ENCODE measurements around the gene CILP2.

Gene CILP2

DNA sequence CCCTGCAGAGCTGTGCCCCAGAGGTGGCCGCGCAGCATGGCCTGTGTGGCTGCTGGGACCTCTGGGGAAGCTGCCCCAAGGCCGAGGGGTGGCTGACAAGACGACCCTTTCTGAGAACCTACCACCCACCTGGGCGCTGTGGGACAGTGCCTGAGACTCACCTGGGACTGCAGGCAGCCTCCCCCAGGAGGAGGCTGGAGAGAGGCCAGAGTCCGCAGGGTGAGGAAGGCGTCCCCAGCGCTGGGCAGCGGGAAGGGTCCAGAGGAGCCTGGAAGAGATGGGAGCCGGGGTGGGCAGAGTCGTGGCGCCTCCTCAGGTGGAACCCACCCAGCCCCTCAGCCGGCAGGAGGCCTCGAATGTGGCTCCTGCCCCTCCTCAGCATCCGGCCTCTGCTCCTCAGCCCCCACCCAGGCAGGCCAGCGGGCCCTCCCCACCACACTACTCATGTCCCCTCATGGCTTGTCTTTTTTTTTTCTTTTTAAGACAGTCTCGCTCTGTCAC, 25.3 kb downstream of the CILP2 start:
- no peak for DNase-seq (ENCODE audit: low read depth)

DNA sequence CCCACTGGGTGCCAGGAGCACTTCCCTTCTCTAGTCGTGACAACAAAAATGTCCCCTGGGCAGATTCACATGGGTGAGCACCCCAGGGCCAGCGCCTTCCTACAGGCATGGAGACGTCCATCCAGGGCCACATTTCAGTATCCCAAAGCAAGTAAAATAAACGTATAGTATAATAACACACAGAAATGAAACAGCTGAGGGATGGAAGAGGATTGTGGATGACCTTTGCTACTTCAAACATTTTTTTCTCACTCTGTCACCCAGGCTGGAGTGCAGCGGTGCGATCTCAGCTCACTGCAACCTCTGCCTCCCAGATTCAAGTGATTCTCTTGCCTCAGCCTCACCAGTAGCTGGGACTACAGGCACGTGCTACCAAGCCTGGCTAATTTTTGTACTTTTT, 28.2 kb downstream of the CILP2 start:
- no peak for DNase-seq (ENCODE audit: low read depth)

DNA sequence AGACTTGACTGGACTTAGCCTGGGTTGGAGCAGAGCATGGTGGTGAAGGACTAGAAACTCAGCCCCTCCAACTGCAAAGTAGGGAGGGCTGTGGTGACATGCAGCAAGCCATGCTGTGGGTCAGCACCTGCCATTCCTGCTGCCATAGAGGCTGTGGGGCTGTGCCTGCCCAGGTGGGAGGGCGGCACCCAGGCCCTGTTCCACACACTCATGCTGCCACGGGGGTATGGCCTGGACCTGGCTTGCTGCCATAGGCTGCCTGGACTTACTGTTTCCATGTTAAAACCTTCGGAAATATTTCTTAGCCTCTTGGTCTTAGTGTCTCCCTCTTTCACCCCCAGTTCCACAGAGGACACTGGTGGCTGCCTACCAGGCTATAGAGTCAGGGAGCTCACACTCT, 29.3 kb downstream of the CILP2 start:
- no peak for DNase-seq (ENCODE audit: low read depth)

DNA sequence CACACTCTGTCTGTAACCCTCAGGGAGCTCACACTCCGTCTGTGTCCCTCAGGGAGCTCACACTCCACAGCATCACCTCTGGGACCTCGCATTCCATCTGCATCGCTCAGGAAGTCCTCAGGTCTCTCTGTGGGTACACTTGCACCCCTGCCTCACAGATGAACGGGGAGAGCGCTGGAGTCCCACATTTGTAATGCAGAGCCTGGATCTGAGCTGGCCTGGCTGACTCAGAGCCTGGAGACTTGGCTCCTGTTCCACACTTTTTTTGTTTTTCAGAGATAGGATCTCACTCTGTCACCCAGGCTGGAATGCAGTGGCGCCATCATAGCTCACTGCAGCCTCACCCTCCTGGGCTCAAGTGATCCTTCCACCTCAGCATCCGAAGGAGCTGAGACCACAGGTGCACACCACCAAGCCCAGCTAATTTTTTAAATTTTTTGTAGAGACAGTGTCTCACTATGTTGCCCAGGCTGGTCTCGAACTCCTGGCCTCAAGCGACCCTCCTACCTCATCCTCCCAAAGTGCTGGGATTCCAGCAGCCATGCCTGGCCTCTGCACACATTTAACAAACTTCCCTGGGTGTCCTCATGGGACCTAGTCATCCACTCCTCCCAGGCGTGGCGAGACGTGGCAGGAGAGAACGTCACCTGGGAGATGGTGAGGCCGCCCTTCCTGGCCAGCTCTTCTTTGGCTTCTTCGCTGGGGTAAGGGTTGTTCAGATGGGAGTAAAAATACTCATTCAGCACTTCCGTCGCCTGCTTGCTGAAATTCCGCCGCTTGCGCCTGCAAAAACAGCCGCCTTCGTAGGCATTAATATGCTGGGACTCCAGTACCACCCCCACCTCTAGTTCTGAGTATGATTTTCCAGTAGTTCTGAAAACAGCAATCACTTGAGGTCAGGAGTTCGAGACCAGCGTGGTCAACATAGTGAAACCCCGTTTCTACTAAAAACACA, 31.0 kb downstream of the CILP2 start:
- DNase-seq (ENCODE audit: low read depth): peak; percentile 24

DNA sequence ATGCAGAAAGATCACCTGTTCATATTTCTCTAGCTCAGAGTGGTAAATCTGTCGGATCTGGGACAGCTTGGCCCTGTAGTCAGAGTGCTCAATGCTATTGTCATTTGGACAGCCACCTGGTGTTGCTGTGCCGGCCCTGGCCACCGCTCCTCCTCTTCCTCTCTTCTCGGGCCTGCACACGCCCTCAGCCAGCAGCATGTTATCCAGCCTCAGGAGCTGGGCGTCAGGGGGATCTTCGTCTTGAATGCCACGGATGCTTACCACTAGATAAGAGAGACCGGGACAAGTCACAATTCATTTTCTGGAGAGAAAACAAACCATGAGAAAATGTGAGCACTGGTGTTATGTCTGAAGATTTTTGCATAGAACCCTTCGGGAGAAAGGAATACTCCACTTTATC, 32.5 kb downstream of the CILP2 start:
- DNase-seq (ENCODE audit: low read depth): no peak

DNA sequence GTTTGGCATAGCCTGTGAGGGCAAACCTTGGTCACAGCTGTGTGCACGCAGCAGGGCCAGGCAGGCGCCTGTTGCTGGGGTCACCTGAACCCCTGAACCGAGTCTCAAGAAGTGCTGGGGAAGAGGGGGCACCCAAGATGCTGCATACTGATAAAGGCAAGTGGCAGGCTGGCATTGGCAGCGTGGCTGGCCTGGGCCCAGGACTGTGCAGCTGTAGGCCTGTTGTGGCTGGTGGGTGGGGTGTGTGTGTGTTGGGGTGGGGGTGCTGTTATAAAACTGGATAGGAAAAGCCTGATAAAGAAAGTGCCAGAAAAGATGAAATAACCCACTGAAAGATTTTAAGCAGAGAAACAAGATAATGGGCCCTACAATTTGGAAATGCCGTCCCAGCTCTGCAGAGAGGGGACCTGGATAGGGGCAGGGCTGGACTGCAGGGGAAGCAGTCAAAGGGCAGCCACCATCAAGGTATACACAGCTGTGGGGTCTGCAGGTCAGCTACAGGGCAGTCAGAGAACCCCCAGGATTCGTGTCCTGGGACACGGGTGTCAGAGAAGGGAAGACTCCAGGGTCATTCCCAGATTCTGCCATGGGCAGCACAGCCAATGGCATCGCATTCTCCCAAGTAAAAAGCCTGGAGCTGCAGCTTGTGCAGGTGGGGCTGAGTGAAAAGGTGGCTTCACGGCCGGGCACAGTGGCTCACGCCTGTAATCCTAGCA, 33.2 kb downstream of the CILP2 start:
- no peak for DNase-seq (ENCODE audit: low read depth)

DNA sequence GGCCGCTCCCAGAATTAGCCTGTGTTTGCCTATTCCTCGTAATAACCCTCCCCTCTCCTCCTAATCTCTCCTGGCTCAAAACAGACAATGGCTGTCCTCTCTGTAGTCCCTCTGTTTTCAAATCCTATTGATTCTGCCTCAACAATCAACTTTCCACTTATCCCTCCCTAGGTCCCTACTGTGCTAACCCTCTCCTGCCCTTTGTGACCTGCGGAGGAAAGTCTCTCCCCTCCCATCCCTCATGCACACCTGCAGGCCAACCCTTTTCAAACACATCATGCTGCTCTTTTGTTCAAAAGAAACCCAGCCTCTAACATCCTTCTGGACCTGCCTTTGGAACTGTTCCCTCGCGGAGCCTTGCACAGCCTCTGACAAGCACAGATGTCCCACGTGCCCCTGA, 37.3 kb downstream of the CILP2 start:
- DNase-seq (ENCODE audit: low read depth): no peak

DNA sequence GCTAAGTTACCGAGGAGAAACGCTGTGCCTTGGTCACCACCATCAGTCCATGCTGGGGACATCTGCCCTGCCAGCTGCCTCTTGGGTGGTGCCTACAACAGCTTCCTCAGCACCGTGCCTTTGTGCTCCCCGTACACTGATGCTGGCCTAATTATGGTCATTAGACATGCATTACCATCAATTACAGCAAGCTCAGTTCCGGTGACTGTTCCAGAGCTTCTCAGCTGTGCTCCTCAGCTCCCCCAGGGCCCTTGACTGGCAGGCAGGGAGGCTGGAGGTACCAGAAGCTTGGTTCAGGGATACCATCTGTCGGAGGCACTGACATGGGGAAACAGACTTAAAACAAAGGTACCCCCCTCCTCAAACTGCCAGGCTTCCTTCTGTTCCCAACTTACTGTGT, 40.2 kb downstream of the CILP2 start:
- no peak for DNase-seq (ENCODE audit: low read depth)

DNA sequence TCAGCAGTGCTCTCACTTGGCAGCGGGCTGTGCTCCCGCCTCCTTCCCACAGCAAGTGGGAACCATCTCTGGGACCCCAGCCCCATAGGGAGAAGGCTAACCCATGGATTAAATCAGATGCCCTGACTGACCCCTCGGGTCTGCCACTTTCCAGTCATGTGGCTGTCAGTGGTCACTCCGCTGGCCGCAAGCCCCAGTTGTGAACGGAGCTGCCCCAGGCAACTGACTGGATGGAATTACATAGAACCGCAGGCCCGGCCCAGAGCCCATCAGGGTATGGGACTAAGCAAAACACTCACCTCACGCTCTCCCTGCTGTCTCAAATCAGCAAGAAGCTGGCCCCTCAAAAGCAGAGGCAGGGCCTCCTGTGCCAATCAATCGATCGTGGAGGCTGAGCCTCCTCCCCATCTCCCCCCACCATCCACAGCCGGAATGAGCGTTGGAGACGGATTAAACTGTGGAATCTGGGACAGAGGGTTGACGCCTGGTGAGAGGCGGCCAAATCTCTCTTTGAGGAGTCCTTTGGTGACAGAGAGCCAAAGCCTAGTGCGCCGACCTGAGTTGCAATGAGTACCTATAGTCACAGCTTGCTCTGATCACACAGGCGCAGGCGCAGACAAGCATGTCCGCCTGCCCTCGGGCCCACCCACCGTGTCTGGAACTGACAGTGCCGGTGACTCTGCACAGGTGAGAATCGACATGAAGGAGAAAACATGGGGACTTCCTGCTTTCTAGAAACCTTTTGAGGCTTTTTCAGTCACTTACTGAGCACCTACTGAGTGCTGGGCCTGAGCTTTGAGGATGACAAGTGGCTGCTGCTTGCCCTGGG, 41.7 kb downstream of the CILP2 start:
- DNase-seq (ENCODE audit: low read depth): no peak

DNA sequence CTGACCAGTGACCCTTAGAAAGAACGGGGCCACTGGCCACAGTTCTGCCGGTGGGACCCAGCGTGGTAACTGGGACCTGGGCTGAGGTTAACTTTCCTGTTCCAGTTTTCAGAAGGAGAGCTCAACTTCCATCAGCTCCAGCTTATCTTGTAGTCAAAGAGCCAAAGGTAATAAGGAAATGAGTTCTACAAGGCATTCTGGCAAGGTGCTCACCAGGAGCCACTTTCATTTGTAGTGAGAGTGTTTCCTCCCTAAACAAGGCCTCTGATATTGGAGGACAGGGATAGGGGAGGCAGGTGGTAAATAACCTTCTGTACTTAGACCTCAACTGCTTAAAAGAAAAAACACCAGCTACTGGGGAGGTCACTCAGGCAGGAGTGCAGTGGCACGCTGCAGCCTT, 42.4 kb downstream of the CILP2 start:
- DNase-seq (ENCODE audit: low read depth): no peak

DNA sequence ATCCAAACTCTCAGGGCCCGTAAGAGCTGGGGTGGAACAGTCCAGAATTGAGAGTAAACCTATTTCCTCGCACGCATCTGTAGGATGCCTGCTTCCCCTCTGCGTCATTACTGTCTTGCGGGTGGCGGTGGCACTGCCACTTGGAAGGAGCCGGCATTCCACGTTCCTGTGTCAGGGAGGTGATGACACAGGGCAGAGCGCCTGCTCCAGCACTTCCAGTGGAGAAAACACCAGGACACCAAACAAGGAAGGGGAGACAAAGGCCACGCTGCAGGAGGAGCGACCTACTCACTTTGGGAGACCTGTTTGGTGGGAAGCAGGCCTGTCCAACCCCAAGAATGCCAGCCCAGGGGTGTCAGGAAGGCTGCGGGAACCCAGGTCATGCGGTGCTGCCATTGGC, 43.3 kb downstream of the CILP2 start:
- no peak for DNase-seq (ENCODE audit: low read depth)

DNA sequence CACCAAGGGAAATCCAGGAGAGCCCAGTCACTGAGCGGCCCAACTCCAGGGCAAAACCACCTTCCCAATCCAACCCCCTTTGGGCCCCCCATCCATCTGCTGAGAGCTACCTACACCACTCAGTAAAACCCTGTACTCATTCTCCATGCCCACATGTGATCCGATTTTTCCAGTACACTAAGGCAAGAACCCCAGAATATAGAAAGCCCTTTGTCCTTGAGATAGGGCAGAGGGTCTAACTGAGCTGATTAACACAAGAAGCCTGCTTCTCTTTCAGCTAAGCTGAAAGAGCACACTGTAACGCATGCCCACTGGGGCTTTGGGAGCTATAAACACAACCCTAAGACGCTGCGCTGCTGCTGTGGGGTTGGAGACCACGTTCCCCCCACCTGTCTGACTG, 44.4 kb downstream of the CILP2 start:
- DNase-seq (ENCODE audit: low read depth): no peak

DNA sequence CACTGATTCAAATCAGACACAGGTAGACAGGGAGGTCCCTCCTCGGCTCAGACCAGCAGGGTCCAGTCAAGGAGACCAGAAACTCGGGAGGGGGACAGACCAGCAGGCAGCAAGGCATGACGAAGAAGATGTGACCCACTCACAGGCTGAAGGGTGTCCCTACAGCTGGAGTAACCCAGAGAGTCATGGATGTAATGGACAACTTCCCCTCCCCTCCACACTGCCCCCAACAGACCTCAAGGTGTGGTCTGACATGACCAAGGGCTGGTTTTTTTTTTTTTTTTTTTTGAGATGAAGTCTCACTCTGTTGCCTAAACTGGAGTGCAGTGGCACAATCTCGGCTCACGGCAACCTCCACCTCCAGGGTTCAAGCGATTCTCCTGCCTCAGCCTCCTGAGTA, 46.3 kb downstream of the CILP2 start:
- no peak for DNase-seq (ENCODE audit: low read depth)

DNA sequence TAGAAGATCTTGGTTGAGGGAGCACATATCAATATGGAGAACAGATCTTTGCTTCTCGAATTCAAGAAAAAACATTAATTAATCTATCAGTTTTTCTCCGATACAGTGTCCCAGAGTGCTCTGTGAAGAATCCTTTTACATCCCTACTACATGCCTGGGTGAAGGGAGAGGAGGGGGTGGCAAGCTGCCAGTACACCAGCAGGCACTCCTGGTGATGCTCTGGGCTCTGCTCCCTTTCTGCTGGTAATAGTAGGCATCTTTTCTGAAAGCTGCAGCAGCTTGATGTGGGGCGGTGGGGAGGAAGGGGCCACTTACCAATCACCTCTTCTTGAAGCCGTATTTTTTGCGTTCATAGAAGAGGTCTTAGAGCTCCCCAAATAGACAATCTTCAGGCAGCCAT, 49.7 kb downstream of the CILP2 start:
- no peak for DNase-seq (ENCODE audit: low read depth)

DNA sequence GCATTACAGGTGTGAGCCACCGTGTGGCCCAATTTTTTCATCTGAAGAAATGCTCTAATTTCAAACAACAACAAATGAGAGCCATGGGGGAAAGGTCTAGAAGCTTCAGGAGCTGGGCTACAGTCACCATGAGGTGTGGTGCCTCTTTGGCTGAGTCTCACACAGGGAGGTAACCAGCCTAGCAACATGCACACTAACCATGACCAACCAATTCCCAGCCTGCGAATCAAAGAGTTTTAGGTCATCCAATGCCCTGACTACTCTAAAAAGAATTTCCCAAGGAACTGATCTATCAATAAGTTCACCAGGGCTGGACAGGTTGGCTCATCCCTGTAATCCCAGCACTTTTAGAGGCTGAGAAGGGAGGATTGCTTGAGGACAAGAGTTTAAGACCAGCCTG, 50.5 kb downstream of the CILP2 start:
- peak; percentile 34 for DNase-seq (ENCODE audit: low read depth)

DNA sequence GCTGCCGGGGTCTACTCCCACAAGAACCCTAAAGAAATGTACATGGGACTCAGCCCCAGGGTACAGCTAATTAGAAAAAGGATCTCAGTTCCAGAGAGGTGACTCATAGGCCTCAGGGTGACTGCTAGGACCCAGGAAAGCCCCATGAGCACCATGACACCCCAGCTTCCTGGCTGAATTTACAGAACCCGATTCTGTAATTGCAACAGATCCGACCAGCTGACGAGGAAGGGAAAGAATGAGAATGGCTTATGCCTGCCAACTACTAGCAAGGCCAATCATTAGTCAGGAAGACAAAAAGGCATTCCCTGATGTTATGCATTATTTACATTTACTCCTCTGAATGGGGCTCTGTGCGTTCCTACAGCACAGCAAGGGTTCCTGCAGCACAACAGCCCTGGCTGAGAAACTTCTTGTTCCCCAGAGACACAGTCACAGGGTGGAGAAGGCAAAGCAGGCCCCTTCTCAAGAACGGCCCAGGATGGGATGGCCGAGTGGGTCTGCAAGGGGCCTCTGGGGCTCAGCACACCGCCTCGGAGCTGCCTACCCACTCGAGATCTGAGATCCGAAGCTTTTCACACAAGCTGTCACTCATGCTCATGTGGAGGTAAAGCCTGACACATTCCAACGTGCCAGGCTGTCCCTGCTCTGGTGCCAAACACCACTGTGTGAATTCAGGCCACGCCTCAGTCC, 53.2 kb downstream of the CILP2 start:
- peak; percentile 97 for DNase-seq (ENCODE audit: low read depth)

DNA sequence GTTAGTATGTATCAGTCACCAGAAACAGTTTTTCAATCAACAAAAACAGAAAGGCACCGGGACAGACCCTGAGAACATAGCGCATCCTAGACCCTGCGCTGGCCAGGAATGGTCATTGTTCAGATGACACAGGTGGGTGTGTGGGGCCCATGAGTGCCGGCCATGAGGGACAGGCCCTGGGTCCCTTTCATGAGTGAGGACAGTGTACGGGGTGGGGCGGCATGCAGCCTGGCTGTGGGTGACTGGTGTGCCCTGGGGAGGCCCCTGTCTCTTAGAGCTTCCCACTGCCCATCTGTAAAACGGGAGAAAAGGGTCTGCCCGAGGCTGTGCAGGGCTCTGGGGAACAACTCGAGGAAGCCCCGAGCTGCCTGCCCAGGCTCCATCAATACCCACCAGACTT, 54.6 kb downstream of the CILP2 start:
- no peak for DNase-seq (ENCODE audit: low read depth)

DNA sequence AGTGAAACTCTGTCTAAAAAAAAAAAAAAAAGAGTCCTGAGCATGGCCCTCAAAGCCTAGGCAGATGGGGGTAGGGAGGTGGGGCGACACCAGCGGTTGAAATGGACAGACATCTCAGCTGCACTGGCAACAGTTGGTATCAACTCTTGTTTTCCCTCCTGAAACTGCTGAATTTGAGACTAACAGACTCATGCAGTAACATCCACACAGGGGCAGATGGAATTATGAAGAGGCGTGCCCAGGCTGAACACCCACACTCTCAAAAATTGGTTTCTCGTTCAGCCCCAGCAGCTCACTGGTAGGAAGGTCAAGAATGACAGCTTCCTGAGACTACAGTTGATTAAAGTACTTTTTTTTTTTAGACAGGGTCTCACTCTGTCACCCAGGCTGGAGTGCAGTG, 56.3 kb downstream of the CILP2 start:
- no peak for DNase-seq (ENCODE audit: low read depth)

DNA sequence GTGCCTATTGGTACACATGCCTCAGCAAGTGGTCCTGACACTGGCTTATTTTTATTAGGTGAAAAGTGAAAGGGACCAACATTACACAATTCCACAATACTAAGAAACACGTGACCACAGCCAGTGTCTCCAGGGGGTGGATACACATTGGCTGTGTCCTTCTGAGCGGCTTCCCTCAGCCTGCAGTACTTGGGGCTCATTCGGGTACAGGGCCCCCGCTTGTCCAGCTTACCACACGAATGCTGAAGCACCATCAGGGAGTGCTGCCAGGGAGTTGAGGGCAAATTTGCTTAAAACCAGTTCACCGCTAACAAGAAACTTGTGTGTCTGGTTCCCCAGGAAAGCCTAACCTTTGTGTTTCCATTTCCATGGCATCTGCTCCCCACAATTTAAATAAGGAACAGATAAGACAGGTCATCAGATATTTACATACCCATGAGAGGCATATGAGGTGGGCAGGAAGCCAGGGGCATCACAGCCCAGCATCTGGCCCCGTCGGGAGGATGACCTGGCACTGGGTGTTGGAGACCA, 57.2 kb downstream of the CILP2 start:
- no peak for DNase-seq (ENCODE audit: low read depth)
